Stromal cell of bone marrow (primary cell): ENCODE measurements around the gene LY6G5B.

Experiments used
- DNase-seq: peaks from one replicate; pipeline ENCODE4 v3.0.0-alpha.2; 2012; ENCODE audit warnings: low read depth

LY6G5B gene

GRCh38 chr6:31663126-31663960, 6.4 kb upstream of the LY6G5B start:
- DNase-seq, result no peak

GRCh38 chr6:31663961-31664789, 5.6 kb upstream of the LY6G5B start:
- DNase-seq, result peak; percentile 55

- peak; percentile 90 for DNase-seq
These were observed 4.8 kb upstream of the LY6G5B start, which contains the start of gene GPANK1 for GRCh38 chr6:31664790-31665500. GPANK1 (minus strand) TSS chr6:31664997; CDS start chr6:31664478, 519 bp downstream.

- DNase-seq, result peak; percentile 96
These were observed 4.1 kb upstream of the LY6G5B start, which contains the start of gene CSNK2B for GRCh38 chr6:31665501-31666336. CSNK2B (plus strand) TSS chr6:31666080; CDS start chr6:31666832, 752 bp downstream.

GRCh38 chr6:31666337-31666965, 3.3 kb upstream of the LY6G5B start:
- DNase-seq, result no peak

GRCh38 chr6:31676322-31676903, 6.6 kb downstream of the LY6G5B start:
- no peak for DNase-seq

GRCh38 chr6:31676904-31677303, 7.1 kb downstream of the LY6G5B start:
- no peak for DNase-seq

- no peak for DNase-seq
These were observed 8.2 kb downstream of the LY6G5B start for GRCh38 chr6:31677955-31678354.

- peak; percentile 81 for DNase-seq
These were observed 10.7 kb downstream of the LY6G5B start, which contains the start of gene LY6G5C for GRCh38 chr6:31680226-31681134. LY6G5C (minus strand) TSS chr6:31681067; CDS start chr6:31680373, 694 bp downstream.

- DNase-seq, result no peak
These were observed 11.4 kb downstream of the LY6G5B start for GRCh38 chr6:31681135-31681671.

- DNase-seq, result no peak
These were observed 13.8 kb downstream of the LY6G5B start for GRCh38 chr6:31683591-31683990.

GRCh38 chr6:31686483-31686882, 16.7 kb downstream of the LY6G5B start:
- no peak for DNase-seq

GRCh38 chr6:31687321-31687720, 17.5 kb downstream of the LY6G5B start:
- no peak for DNase-seq

GRCh38 chr6:31687860-31688693, 18.3 kb downstream of the LY6G5B start:
- no peak for DNase-seq

- DNase-seq, result no peak
These were observed 19.7 kb downstream of the LY6G5B start for GRCh38 chr6:31689249-31690110.

GRCh38 chr6:31690231-31691077, 20.7 kb downstream of the LY6G5B start:
- no peak for DNase-seq
